K562 (cell line): ENCODE measurements around the gene DBF4B. TPM values are rescaled to one million over a fixed set of nuclear protein-coding genes. Genes with fewer than 3 reads are reported as not detected.

Experiments
- ATAC-seq: fragments of 200-7000 bp; cut with Tn5 transposase; 3 replicates; pipeline ENCODE4 v1.9.1; 2020; ENCODE audit warnings: moderate library complexity
- BruUV-seq: library from RNA; stranded (reverse); fragments of 400-500 nt; replicated peaks from 2 replicates; lab custom pipeline; 2021; lab: Mats Ljungman, UMichigan
- CTCF ChIA-PET: fragments of 300-600 bp; formaldehyde crosslinking; extraction: SDS; loops from one replicate; lab custom pipeline; 2021; ENCODE audit warnings: low intra/inter-chr PET ratio; lab: Yijun Ruan, JAX
- POLR2A ChIA-PET: fragments of 300-600, 350-650 bp; sonication (Branson Sonifier 250); formaldehyde crosslinking; extraction: SDS; loops from one replicate; lab custom pipeline; 2021; ENCODE audit warnings: antibody characterized with exemption, inconsistent platforms; lab: Yijun Ruan, JAX
- DNase-seq, 4 experiments: peaks; one replicate each; pipeline versions ENCODE4 v3.0.0 to v3.0.0-alpha.2; 2011 to 2018; ENCODE audit warnings: low spot score in 3 of 4, mixed read lengths in 3 of 4; ENCODE audit errors: extremely low read depth in 1 of 4
- FAIRE-seq: peaks from 2 replicates; lab custom pipeline; 2011; peaks lifted over from hg19 to GRCh38; lab: Jason Lieb, UNC
- H2AFZ ChIP-seq: 2 replicates; pipeline ENCODE4 v1.6.0; 2011; ENCODE audit warnings: low read depth, low read length, control low read depth, inconsistent platforms
- H3K27ac ChIP-seq: fragments of 200-600 bp; 3 replicates; pipeline ENCODE4 v1.8.0; 2011; ENCODE audit warnings: low read depth, mild to moderate bottlenecking, control low read depth, inconsistent platforms, low read length, moderate library complexity, mixed read lengths; ENCODE audit errors: extremely low read depth
- H3K27me3 ChIP-seq, 2 experiments: fragments of 300-600 bp in 1 of 2; 2 replicates in 1 of 2; 3 replicates in 1 of 2; pipeline versions ENCODE4 v1.6.0 to v1.8.0; 2011; ENCODE audit warnings: inconsistent platforms in 2 of 2, low read length in 2 of 2, mild to moderate bottlenecking in 1 of 2, mixed read lengths in 1 of 2, moderate library complexity in 1 of 2; ENCODE audit not compliant: control insufficient read depth in 2 of 2, insufficient read depth in 2 of 2
- H3K36me3 ChIP-seq: fragments of 300-600 bp; 3 replicates; pipeline ENCODE4 v1.8.0; 2011; ENCODE audit warnings: mild to moderate bottlenecking, low read length, inconsistent platforms; ENCODE audit not compliant: control insufficient read depth, insufficient read depth
- H3K4me1 ChIP-seq, 2 experiments: fragments of 200-600 bp in 1 of 2; replicated peaks in 1 of 2; 2 replicates in 1 of 2; 3 replicates in 1 of 2; pipeline versions ENCODE4 v1.5.1 to v1.8.0; 2011; ENCODE audit warnings: inconsistent platforms in 2 of 2, low read length in 2 of 2, mild to moderate bottlenecking in 1 of 2, mixed read lengths in 1 of 2, moderate library complexity in 1 of 2; ENCODE audit not compliant: control insufficient read depth in 2 of 2, insufficient read depth in 2 of 2
- H3K4me2 ChIP-seq: 2 replicates; pipeline ENCODE4 v1.6.1; 2011; ENCODE audit warnings: low read length, control low read depth, inconsistent platforms, mixed read lengths; ENCODE audit not compliant: insufficient read depth
- H3K4me3 ChIP-seq: fragments of 200-600 bp; sonication (generic), shearing (Covaris generic); 2 replicates; pipeline ENCODE4 v1.5.1; 2016; ENCODE audit warnings: control low read depth, inconsistent platforms
- H3K79me2 ChIP-seq: fragments of 200-600 bp; 3 replicates; pipeline ENCODE4 v1.8.0; 2011; ENCODE audit warnings: low read length, inconsistent platforms; ENCODE audit not compliant: control insufficient read depth, insufficient read depth
- H3K9ac ChIP-seq, 2 experiments: 2 replicates each; pipeline versions ENCODE4 v1.6.0 to v1.6.1; 2011; ENCODE audit warnings: low read depth in 2 of 2, low read length in 2 of 2, control low read depth in 1 of 2, inconsistent platforms in 1 of 2, mild to moderate bottlenecking in 1 of 2, mixed read lengths in 1 of 2; ENCODE audit not compliant: insufficient read depth in 1 of 2
- H3K9me1 ChIP-seq: one replicate; pipeline ENCODE4 v1.6.0; 2011; ENCODE audit warnings: inconsistent platforms, mild to moderate bottlenecking, low read length, moderate library complexity; ENCODE audit not compliant: control insufficient read depth, insufficient read depth
- H3K9me3 ChIP-seq: replicated peaks from 2 replicates; pipeline ENCODE4 v1.5.1; 2011; ENCODE audit warnings: low read depth, low read length, inconsistent platforms; ENCODE audit not compliant: control insufficient read depth, insufficient read depth
- H4K20me1 ChIP-seq: replicated peaks from 2 replicates; pipeline ENCODE4 v1.6.1; 2011; ENCODE audit warnings: low read length, inconsistent platforms, mixed read lengths; ENCODE audit not compliant: control insufficient read depth, insufficient read depth
- ELK1 ChIP-seq: sonication (generic); formaldehyde crosslinking; IDR thresholded peaks from 2 replicates; pipeline ENCODE4 v1.8.1; 2022; ENCODE audit warnings: missing genetic modification reagents
- ESRRA ChIP-seq: fragments of 450-650 bp; IDR thresholded peaks from 2 replicates; pipeline ENCODE4 v1.6.1; 2014; ENCODE audit warnings: low read depth, mild to moderate bottlenecking, moderate library complexity, borderline replicate concordance
- ETS1 ChIP-seq: conservative IDR thresholded peaks from 2 replicates; pipeline ENCODE4 v1.6.1; 2011; ENCODE audit warnings: low read depth, mild to moderate bottlenecking, low read length; ENCODE audit not compliant: control insufficient read depth
- PCBP1 ChIP-seq: fragments of 200-400 bp; formaldehyde crosslinking; IDR thresholded peaks from 2 replicates; pipeline ENCODE4 v1.6.1; 2018; ENCODE audit warnings: mild to moderate bottlenecking, low read depth, low read length; ENCODE audit not compliant: poor library complexity, severe bottlenecking
- PYGO2 ChIP-seq: fragments of 450-650 bp; IDR thresholded peaks from 2 replicates; pipeline ENCODE4 v1.6.1; 2016; ENCODE audit warnings: mild to moderate bottlenecking, missing genetic modification characterization, moderate library complexity, missing compliant biosample characterization
- RHOXF2B ChIP-seq: fragments of 250-450 bp; sonication (Bioruptor Pico); conservative IDR thresholded peaks from 2 replicates; pipeline ENCODE4 v1.5.1; 2021
- SRSF7 ChIP-seq: fragments of 200-400 bp; formaldehyde crosslinking; optimal IDR thresholded peaks from 2 replicates; pipeline ENCODE3; 2017; ENCODE audit warnings: mild to moderate bottlenecking, low read depth, low read length
- STAT5A ChIP-seq: IDR thresholded peaks from 2 replicates; pipeline ENCODE4 v1.6.1; 2012; ENCODE audit warnings: low read length, inconsistent platforms, borderline replicate concordance
- TAF7 ChIP-seq: fragments of 450-650 bp; IDR thresholded peaks from 2 replicates; pipeline ENCODE4 v1.6.1; 2016; ENCODE audit warnings: missing genetic modification characterization, missing compliant biosample characterization
- ZNF143 ChIP-seq: sonication (generic); formaldehyde crosslinking; IDR thresholded peaks from 2 replicates; pipeline ENCODE4 v1.9.0; 2022; ENCODE audit warnings: mild to moderate bottlenecking, missing genetic modification reagents
- ZNF507 ChIP-seq: conservative IDR thresholded peaks from 2 replicates; pipeline ENCODE4 v1.6.1; 2017; ENCODE audit warnings: missing genetic modification characterization, missing compliant biosample characterization
- WGBS: fragments of 100-300 bp; shearing (Covaris generic); methylation state at CpG from one replicate; pipeline ENCODE4 v1.1.6; 2016; ENCODE audit warnings: low coverage, mixed read lengths; ENCODE audit not compliant: insufficient coverage; ENCODE audit errors: missing lambda C conversion rate; 5-methylcytosine and 5-hydroxymethylcytosine counted together
- in situ Hi-C: fragments of 300-500 bp; cut with MboI; formaldehyde crosslinking; loops from 4 replicates; pipeline ENCODE4 v1.15.0; 2018; ENCODE audit warnings: inconsistent platforms, mixed read lengths
- intact Hi-C: fragments of 100-400 bp; cut with micrococcal nuclease; formaldehyde crosslinking; loops from 2 replicates; pipeline ENCODE4 v1.14.2; 2022
- polyA plus RNA-seq, 8 experiments: library from polyadenylated mRNA; depleted of rRNA in 4 of 8; stranded (reverse) in 5 of 8; unstranded in 3 of 8; fragments of >200 nt; fragmentation: Nextera tagmentation in 2 of 8; fragmentation: Illumina TruSeq in 1 of 8; extraction: Ambion mirVana in 2 of 8; extraction: Trizol in 1 of 8; gene quantifications; 2 replicates each; pipeline versions ENCODE4 v1.2.1 to v1.2.3, GENCODE V29; 2011 to 2014; ENCODE audit warnings: inconsistent platforms in 1 of 8, missing spikeins in 1 of 8
- total RNA-seq, 7 experiments: library from RNA; depleted of rRNA in 6 of 7; stranded (reverse); fragments of >200 nt in 6 of 7; fragmentation: Illumina TruSeq in 2 of 7; extraction: Trizol in 2 of 7; gene quantifications; 2 replicates each; pipeline versions ENCODE4 v1.2.1 to v1.2.3, GENCODE V29; 2011 to 2021; ENCODE audit warnings: low replicate concordance in 1 of 7
- TF ChIP-seq, protein P1 (sequence below): sonication (generic); formaldehyde crosslinking; IDR thresholded peaks from 2 replicates; pipeline ENCODE4 v1.8.1; 2023; ENCODE audit warnings: mild to moderate bottlenecking, missing genetic modification reagents, moderate library complexity
- TF ChIP-seq, protein P2 (sequence below): fragments of 450-650 bp; formaldehyde crosslinking; IDR thresholded peaks from 2 replicates; pipeline ENCODE4 v1.4.0; 2020; ENCODE audit warnings: mild to moderate bottlenecking

DBF4B gene
- total and polyA plus RNA-seq, 9 of the 15 experiments (the other 6 are each of a cell fraction or from before 2014, with no cell fraction given) = 2.5 to 26.9 (median 14.6) TPM

DNA sequence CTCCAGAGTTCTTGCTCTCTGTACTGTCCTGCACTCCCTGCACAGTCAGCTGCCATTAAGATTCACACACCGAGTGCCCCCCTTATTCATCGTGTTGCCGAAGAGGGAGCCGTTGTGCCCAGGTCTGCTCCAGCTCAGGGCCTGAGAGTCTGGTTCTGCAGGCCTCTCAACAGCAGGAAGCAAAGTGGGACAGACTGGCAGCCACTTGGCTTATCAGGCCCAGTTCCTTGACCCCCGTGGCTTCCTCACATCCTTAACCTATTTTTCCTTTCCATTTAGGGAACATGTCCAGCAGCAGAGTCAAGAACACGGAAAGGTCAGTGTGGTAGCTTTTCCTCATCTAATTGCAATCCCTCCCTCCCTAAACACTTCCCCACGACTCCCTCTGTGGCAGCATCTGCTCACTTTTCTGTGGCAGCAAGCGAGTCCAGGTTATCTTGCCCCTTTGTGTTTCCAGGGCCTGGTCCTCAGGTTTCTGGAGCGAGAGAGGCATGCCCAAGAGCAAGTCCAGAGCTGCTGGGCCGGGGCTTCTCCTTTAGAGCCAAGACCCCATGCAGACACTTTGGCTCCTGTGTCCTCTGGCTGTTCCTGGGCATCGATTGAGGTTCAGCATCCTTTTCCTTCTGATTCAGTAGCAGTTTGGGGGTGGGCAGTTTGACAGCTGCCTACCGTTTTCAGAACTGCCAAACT lies 28.2 kb downstream of the DBF4B start:
- ATAC-seq = no peak
- FAIRE-seq = no peak
- Histone ChIP-seq H3K4me3 (no peak overlapping the region), H3K4me2 (no peak overlapping the region), H3K9me1 (peaks cover 3% of the 10 kb centered on the region), H3K27me3 (no peaks in the 10 kb centered on the region), H3K9me3 (no peaks in the 10 kb centered on the region), H4K20me1 (no peaks in the 10 kb centered on the region), H3K27ac (no peak overlapping the region), H3K36me3 (peaks cover 49% of the 10 kb centered on the region; the same call in 2 of the 3 replicates), H3K79me2 (no peaks in the 10 kb centered on the region), H2AFZ (no peak overlapping the region), H3K9ac (no peak overlapping the region), H3K4me1 (no peaks in the 10 kb centered on the region)
- no peak for DNase-seq
- ChIA-PET CTCF (no interaction called here), POLR2A (interaction anchor here (1.0 to 1.6 kb wide), 4 partner anchors 10 to 27 kb away, joined by 3 to 5 read pairs (median 4); no protein-coding TSS in a partner anchor)
- intact Hi-C loops (no loop called here), in situ Hi-C loops (no loop called here)
- WGBS = 83% methylated on average over 12 of the region's 12 CpGs
- BruUV-seq = no TSS peak
- TF ChIP-seq ETS1 (no peak), SRSF7 (no peak), PYGO2 (no peak), ESRRA (no peak), TAF7 (tag) (no peak), ZNF507 (tag) (no peak), RHOXF2B (CRISPR knock-in tag) (no peak), ELK1 (no peak), STAT5A (no peak), ZNF143 (CRISPR knock-in tag) (no peak), PCBP1 (no peak)
- TF ChIP-seq, protein P1, sequence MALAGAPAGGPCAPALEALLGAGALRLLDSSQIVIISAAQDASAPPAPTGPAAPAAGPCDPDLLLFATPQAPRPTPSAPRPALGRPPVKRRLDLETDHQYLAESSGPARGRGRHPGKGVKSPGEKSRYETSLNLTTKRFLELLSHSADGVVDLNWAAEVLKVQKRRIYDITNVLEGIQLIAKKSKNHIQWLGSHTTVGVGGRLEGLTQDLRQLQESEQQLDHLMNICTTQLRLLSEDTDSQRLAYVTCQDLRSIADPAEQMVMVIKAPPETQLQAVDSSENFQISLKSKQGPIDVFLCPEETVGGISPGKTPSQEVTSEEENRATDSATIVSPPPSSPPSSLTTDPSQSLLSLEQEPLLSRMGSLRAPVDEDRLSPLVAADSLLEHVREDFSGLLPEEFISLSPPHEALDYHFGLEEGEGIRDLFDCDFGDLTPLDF (CRISPR knock-in tag) = no peak
- TF ChIP-seq, protein P2, sequence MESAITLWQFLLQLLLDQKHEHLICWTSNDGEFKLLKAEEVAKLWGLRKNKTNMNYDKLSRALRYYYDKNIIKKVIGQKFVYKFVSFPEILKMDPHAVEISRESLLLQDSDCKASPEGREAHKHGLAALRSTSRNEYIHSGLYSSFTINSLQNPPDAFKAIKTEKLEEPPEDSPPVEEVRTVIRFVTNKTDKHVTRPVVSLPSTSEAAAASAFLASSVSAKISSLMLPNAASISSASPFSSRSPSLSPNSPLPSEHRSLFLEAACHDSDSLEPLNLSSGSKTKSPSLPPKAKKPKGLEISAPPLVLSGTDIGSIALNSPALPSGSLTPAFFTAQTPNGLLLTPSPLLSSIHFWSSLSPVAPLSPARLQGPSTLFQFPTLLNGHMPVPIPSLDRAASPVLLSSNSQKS (CRISPR knock-in tag) = no peak
